GM18907 (cell line): ENCODE measurements around the gene ABL2.
"Not testable (repeated sequence)": the region's sequence is repeated elsewhere in the genome, so short reads cannot be mapped to it uniquely, and the experiment has no call there.

Experiments used
- ATAC-seq: cut with Tn5 transposase; IDR thresholded peaks from one replicate; pipeline ENCODE4 v1.9.1; 2021; ENCODE audit warnings: mild to moderate bottlenecking, moderate library complexity; ENCODE audit not compliant: unreplicated experiment

ABL2 gene

DNA sequence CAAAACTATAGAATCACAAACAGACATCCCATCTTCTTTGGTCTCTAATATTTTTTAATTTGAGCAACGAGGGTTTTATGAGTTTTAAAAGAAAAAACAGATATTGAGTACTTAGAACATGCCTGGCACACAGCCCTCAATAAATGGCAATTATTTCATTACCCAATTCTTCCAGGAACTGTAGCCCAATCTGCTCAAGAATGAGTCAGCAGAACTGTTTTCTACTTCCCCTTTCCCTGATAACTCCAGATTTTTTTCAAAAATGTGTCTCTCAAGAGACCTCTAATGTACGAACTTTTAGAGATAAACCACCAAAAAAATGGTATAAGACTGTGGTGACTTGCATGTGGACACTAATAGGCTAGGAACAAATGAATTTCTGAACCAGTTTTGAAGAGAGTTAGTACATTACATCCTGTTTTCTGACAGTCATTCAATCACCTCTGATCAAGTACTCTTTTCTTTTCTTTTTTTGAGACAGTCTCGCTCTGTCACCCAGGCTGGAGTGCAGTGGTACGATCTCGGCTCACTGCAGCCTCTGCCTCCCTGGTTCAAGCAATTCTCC lies 11.5 kb downstream of the ABL2 start:
- ATAC-seq = no peak

- ATAC-seq = not testable (repeated sequence)
These were observed 16.2 kb downstream of the ABL2 start for GRCh38 chr1:179213317-179213716.

DNA sequence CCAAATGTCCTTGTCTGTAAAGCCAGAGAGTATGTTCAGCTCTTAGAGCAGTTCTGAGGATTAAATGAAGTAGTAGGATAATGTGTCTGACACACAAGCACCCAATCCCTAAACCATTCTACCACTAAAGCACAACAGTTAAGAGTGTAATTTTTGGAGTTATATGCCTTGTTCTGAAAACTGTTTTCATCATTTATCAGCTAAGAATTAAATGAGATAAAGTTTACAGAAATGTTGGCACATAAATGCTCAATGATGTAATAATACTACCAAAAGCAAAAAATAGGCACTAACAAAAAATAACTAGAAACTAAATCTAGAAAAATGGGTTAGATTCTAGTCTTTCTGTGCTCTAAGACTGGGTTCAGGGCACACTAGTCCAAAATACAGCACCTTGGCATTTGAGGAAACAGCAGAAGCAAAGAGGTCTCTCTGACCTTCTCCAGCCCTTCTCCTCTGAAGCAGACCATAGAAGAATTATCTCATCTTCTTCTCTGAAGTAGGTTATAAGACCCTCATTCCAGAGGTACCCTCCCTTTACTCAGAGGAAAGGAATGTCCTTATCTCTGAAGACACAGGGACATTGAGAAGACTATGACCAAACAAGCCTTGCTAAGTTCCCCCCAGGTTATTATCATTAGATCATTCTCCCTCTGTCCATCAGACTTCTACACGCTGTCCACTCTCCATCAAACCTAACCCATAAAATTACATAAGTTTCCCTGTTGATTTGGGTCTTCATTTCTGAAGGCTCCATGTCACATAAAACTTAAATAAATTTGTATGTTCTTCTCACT lies 20.6 kb downstream of the ABL2 start:
- ATAC-seq = no peak

- no peak for ATAC-seq
These were observed 22.7 kb downstream of the ABL2 start for GRCh38 chr1:179206812-179207211.

DNA sequence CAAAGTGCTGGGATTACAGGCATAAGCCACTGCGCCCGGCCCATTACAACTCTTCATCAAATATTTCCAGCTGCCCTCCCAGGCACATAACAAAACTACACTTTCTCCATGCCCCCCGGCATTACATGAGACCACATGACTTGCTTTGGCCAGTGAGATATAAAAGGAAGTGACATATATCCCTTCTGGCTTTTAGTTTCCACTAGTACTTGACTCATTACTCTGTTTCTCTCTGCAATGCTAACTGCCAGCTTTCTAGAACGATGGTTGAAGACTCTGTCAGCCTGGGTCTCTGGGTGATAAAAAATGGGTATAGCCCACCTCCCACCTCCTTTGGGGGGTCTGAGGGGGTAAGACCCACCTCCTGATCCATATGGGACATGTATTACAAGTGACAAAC lies 24.2 kb downstream of the ABL2 start:
- no peak for ATAC-seq

GRCh38 chr1:179202161-179202560 lies 27.3 kb downstream of the ABL2 start:
- no peak for ATAC-seq

- ATAC-seq = no peak
These were observed 28.9 kb downstream of the ABL2 start for GRCh38 chr1:179200586-179200985.

DNA sequence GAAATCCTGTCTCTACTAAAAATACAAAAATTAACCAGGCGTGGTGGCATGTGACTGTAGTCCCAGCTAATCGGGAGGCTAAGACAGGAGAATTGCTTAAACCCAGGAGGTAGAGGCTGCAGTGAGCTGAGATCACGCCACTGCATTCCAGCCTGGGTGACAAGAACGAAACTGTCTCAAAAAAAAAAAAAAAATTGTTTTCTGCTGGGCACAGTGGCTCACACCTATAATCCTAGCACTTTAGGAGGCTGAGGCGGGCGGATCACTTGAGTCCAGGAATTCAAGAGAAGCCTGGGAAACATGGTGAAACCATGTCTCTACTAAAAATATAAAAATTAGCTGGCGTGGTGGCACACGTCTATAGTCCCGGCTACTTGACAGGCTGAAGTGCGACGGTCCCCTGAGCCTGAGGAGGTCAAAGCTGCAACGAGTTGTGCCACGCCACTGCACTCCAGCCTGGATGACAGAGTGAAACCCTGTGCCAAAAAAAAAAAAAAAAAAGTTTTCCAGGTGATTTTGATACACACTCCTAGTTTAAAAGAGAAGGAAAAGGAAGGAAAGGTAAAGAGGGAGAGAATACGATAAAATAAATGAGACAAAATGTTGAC lies 31.7 kb downstream of the ABL2 start:
- ATAC-seq = no peak

GRCh38 chr1:179195857-179196256 lies 33.6 kb downstream of the ABL2 start:
- not testable (repeated sequence) for ATAC-seq

DNA sequence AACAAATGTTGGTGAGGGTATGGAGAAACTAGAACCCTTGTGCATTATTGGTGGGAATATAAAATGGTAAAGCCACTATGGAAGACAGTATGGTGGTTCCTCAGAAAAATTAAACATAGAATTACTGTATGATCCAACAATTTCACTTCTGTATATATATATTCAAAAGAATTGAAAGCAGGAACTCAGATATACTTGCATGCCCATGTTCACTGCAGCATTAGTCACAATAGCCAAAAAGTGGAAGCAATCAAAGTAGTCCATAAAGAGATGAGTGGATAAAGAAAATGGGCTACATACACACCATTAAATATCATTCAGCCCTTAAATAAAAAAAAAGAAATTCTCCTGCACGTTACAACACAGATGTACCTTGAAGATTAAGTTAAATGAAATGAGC lies 34.1 kb downstream of the ABL2 start:
- ATAC-seq = no peak

GRCh38 chr1:179194068-179194537 lies 35.4 kb downstream of the ABL2 start:
- no peak for ATAC-seq

- ATAC-seq = no peak
These were observed 38.6 kb downstream of the ABL2 start for GRCh38 chr1:179190861-179191260.

DNA sequence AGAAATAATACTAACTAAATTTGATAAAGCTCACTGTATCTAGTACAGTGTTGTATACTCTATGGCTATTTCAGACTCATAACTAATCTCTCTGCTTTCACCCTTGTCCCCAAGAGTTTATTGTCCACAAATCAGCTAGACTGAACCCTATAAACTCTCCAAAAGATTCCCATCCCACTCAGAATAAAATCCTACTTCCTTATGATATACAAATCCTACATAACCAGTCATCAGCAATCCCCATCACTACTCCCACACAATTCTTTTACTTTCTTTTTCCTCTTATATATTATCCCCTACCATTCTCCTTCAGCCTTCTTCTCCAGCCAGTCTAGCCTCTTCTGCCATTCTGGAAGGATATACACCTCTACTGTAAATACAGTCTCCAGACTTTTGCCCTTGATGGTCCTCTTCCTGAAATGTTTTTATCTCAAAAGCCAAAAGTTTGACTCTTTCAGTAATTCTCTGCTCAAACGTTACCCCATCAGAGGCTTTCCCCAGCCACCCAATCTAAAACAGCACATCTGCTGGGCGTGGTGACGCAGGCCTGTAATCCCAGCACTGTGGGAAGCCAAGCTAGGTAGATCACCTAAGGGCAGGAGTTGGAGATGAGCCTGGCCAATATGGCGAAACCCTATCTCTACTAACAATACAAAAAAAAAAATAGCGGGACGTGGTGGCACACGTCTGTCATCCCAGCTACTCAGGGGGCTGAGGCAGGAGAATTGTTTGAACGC lies 41.6 kb downstream of the ABL2 start:
- no peak for ATAC-seq

GRCh38 chr1:179187043-179187442 lies 42.4 kb downstream of the ABL2 start:
- no peak for ATAC-seq

DNA sequence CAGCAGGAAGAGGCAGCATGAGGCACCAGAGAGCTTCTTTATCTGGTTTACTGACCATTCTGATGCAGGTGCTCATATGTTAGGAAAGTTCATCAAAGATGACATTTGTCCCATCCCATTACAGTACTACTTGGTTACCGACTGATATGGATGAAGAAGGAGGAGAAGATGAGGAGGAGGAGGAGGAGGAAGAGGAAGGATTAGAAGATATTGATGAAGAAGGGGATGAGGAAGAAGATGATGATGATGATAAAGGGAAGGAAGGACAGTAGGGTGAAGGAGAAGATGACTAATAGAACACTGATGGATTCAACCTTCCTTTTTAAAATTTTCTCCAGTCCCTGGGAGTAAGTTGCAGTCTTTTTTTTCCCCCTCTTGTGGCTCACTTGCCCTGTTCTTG lies 45.1 kb downstream of the ABL2 start:
- ATAC-seq = no peak

DNA sequence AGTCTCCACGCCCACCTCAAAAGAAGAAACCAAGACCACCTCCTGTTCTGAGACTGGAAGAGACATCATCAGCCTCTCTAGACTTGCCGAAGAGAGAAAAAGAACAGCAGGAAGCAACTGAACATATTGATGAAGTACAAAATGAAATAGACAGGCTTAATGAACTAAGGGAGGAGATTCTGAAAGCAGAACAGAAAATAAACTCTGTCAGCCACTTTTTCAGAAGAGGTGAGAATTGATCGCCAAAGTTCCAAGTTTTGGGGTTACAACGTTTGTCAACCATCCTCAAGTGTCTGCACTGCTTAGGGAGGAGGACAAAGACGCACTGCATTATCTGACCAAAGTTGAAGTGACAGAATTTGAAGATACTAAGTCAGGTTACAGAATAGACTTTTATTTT lies 45.6 kb downstream of the ABL2 start:
- ATAC-seq = no peak

DNA sequence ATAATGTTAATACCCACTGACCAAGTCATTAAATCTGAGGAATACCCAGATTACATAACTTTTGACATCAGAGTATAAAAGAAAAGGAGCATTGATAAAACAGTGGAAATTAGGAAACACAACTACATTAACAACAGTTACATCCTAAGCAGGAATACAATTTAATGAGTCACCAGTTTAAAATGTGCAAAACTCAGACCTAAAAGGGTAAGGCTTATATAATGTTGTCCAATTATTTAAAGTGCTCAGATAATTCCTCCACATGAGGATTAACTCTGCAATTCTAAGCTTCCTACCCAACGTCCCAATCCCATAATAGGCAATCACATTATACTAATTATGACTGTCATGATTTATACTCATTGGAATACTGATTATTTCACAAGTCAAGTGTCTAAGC lies 50.5 kb downstream of the ABL2 start:
- ATAC-seq = no peak

DNA sequence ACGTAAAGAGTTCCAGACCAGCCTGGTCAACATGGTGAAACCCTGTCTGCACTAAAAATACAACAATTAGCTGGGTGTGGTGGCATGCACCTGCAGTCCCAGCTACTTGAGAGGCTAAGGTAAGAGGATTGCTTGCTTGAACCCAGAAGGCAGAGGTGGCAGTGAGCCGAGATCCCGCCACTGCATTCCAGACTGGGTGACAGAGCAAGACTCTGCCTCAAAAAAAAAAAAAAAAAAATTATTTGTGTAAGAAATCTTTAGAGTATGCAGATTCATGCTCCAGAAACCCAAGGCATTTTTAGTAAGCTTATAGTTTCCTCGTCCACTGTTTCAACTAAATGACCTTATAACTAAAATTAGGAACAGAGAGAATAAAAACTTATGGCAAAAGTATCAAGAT lies 51.3 kb downstream of the ABL2 start:
- no peak for ATAC-seq

GRCh38 chr1:179177615-179178014 lies 51.9 kb downstream of the ABL2 start:
- ATAC-seq = no peak

DNA sequence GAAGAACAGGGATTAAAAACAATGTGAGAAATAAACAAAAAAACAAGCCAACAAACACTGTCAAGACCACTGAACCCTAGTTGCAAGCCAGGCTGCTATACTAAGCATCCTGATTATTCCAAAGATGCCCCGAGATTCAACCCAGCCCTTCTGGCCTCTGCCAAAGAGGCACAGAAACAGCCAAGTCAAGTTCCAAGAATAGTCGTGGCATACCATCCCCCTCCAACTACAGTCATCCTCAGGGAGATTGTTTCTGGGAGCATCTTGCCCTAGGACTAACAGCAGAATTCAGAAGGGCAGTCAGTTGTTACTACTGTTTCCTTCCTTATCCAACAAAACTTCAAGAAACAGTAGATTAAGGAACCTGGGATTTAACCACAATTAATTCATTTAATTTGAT lies 52.3 kb downstream of the ABL2 start:
- no peak for ATAC-seq

GRCh38 chr1:179175011-179175841 lies 54.3 kb downstream of the ABL2 start:
- no peak for ATAC-seq
